ENCODE results near the gene SLC16A6. TPM values are rescaled to one million over a fixed set of nuclear protein-coding genes. Genes with fewer than 3 reads are reported as not detected.
A peak's percentile ranks its signal among the peaks of the same experiment; 100 is the strongest.
"Not testable (repeated sequence)": the region's sequence is repeated elsewhere in the genome, so short reads cannot be mapped to it uniquely, and the experiment has no call there.

Gene SLC16A6
- total RNA-seq: 35.9 TPM

GRCh38 chr17:68290955-68291835 is at the start of gene SLC16A6, which contains the start of gene ARSG:
SLC16A6 (minus strand) TSS chr17:68291127; CDS start chr17:68278320, 12,807 bp downstream.
ARSG (plus strand) TSS chr17:68291495; CDS start chr17:68307494, 15,999 bp downstream.
- H3K9me3 ChIP-seq (ENCODE audit: low read depth, low read length): no peaks in the 10 kb centered on the region
- H3K4me1 ChIP-seq (ENCODE audit: insufficient read depth, low read length): peaks cover 83% of the 10 kb centered on the region
- H3K27me3 ChIP-seq (ENCODE audit: insufficient read depth, low read length): no peaks in the 10 kb centered on the region
- peak within 1 kb of the TSS; percentile 88 for H3K4me3 ChIP-seq (ENCODE audit: low read length)

GRCh38 chr17:68334393-68334792 is 43.5 kb upstream of the SLC16A6 start:
- no peaks in the 10 kb centered on the region for H3K9me3 ChIP-seq (ENCODE audit: low read depth, low read length)

GRCh38 chr17:68331932-68332331 is 41.0 kb upstream of the SLC16A6 start:
- not testable (repeated sequence) for H3K4me1 ChIP-seq (ENCODE audit: insufficient read depth, low read length); H3K9me3 ChIP-seq (ENCODE audit: low read depth, low read length)

More at GRCh38 chr17:68334393-68334792, 43.5 kb upstream of the SLC16A6 start:
- no peaks in the 10 kb centered on the region for H3K27me3 ChIP-seq (ENCODE audit: insufficient read depth, low read length)
- no peaks in the 10 kb centered on the region for H3K4me1 ChIP-seq (ENCODE audit: insufficient read depth, low read length)
- H3K4me3 ChIP-seq (ENCODE audit: low read length): no peak overlapping the region

GRCh38 chr17:68329331-68329730 is 38.4 kb upstream of the SLC16A6 start:
- no peaks in the 10 kb centered on the region for H3K9me3 ChIP-seq (ENCODE audit: low read depth, low read length)
- H3K27me3 ChIP-seq (ENCODE audit: insufficient read depth, low read length): no peaks in the 10 kb centered on the region
- no peak overlapping the region for H3K4me3 ChIP-seq (ENCODE audit: low read length)
- H3K4me1 ChIP-seq (ENCODE audit: insufficient read depth, low read length): no peaks in the 10 kb centered on the region

More at GRCh38 chr17:68331932-68332331, 41.0 kb upstream of the SLC16A6 start:
- not testable (repeated sequence) for H3K4me3 ChIP-seq (ENCODE audit: low read length); H3K27me3 ChIP-seq (ENCODE audit: insufficient read depth, low read length)

- no peaks in the 10 kb centered on the region for H3K4me1 ChIP-seq (ENCODE audit: insufficient read depth, low read length)
Measured at GRCh38 chr17:68328676-68329075, 37.7 kb upstream of the SLC16A6 start.

GRCh38 chr17:68327823-68328557 is 37.1 kb upstream of the SLC16A6 start:
- Histone ChIP-seq H3K9me3 (ENCODE audit: low read depth, low read length) (no peaks in the 10 kb centered on the region), H3K4me1 (ENCODE audit: insufficient read depth, low read length) (no peaks in the 10 kb centered on the region), H3K4me3 (ENCODE audit: low read length) (no peak overlapping the region), H3K27me3 (ENCODE audit: insufficient read depth, low read length) (no peaks in the 10 kb centered on the region)

More at GRCh38 chr17:68328676-68329075, 37.7 kb upstream of the SLC16A6 start:
- Histone ChIP-seq H3K27me3 (ENCODE audit: insufficient read depth, low read length) (no peaks in the 10 kb centered on the region), H3K9me3 (ENCODE audit: low read depth, low read length) (no peaks in the 10 kb centered on the region), H3K4me3 (ENCODE audit: low read length) (no peak overlapping the region)

GRCh38 chr17:68326681-68327080 is 35.8 kb upstream of the SLC16A6 start:
- H3K9me3 ChIP-seq (ENCODE audit: low read depth, low read length): no peaks in the 10 kb centered on the region
- H3K4me3 ChIP-seq (ENCODE audit: low read length): no peak overlapping the region
- no peaks in the 10 kb centered on the region for H3K27me3 ChIP-seq (ENCODE audit: insufficient read depth, low read length)
- no peaks in the 10 kb centered on the region for H3K4me1 ChIP-seq (ENCODE audit: insufficient read depth, low read length)

GRCh38 chr17:68325961-68326360 is 35.0 kb upstream of the SLC16A6 start:
- Histone ChIP-seq H3K27me3 (ENCODE audit: insufficient read depth, low read length) (no peaks in the 10 kb centered on the region), H3K4me1 (ENCODE audit: insufficient read depth, low read length) (no peaks in the 10 kb centered on the region), H3K9me3 (ENCODE audit: low read depth, low read length) (no peaks in the 10 kb centered on the region), H3K4me3 (ENCODE audit: low read length) (no peak overlapping the region)

- no peaks in the 10 kb centered on the region for H3K27me3 ChIP-seq (ENCODE audit: insufficient read depth, low read length)
- H3K4me1 ChIP-seq (ENCODE audit: insufficient read depth, low read length): peaks cover 8% of the 10 kb centered on the region
- H3K9me3 ChIP-seq (ENCODE audit: low read depth, low read length): no peaks in the 10 kb centered on the region
- no peak overlapping the region for H3K4me3 ChIP-seq (ENCODE audit: low read length)
Measured at GRCh38 chr17:68324654-68325336, 33.9 kb upstream of the SLC16A6 start.

GRCh38 chr17:68324114-68324513 is 33.2 kb upstream of the SLC16A6 start:
- H3K9me3 ChIP-seq (ENCODE audit: low read depth, low read length): no peaks in the 10 kb centered on the region
- no peak overlapping the region for H3K4me3 ChIP-seq (ENCODE audit: low read length)

GRCh38 chr17:68322630-68323029 is 31.7 kb upstream of the SLC16A6 start:
- Histone ChIP-seq H3K4me1 (ENCODE audit: insufficient read depth, low read length) (peaks cover 28% of the 10 kb centered on the region), H3K9me3 (ENCODE audit: low read depth, low read length) (no peaks in the 10 kb centered on the region), H3K27me3 (ENCODE audit: insufficient read depth, low read length) (no peaks in the 10 kb centered on the region), H3K4me3 (ENCODE audit: low read length) (no peak overlapping the region)

More at GRCh38 chr17:68324114-68324513, 33.2 kb upstream of the SLC16A6 start:
- Histone ChIP-seq H3K27me3 (ENCODE audit: insufficient read depth, low read length) (no peaks in the 10 kb centered on the region), H3K4me1 (ENCODE audit: insufficient read depth, low read length) (peaks cover 15% of the 10 kb centered on the region)

- no peaks in the 10 kb centered on the region for H3K9me3 ChIP-seq (ENCODE audit: low read depth, low read length)
- H3K27me3 ChIP-seq (ENCODE audit: insufficient read depth, low read length): no peaks in the 10 kb centered on the region
Measured at GRCh38 chr17:68321556-68321954, 30.6 kb upstream of the SLC16A6 start.

GRCh38 chr17:68320943-68321555 is 30.1 kb upstream of the SLC16A6 start:
- Histone ChIP-seq H3K27me3 (ENCODE audit: insufficient read depth, low read length) (no peaks in the 10 kb centered on the region), H3K9me3 (ENCODE audit: low read depth, low read length) (no peaks in the 10 kb centered on the region), H3K4me3 (ENCODE audit: low read length) (no peak overlapping the region), H3K4me1 (ENCODE audit: insufficient read depth, low read length) (peaks cover 44% of the 10 kb centered on the region)

More at GRCh38 chr17:68321556-68321954, 30.6 kb upstream of the SLC16A6 start:
- H3K4me3 ChIP-seq (ENCODE audit: low read length): no peak overlapping the region
- H3K4me1 ChIP-seq (ENCODE audit: insufficient read depth, low read length): peaks cover 39% of the 10 kb centered on the region

GRCh38 chr17:68320311-68320865 is 29.5 kb upstream of the SLC16A6 start:
- Histone ChIP-seq H3K4me1 (ENCODE audit: insufficient read depth, low read length) (peaks cover 51% of the 10 kb centered on the region), H3K27me3 (ENCODE audit: insufficient read depth, low read length) (no peaks in the 10 kb centered on the region), H3K4me3 (ENCODE audit: low read length) (no peak overlapping the region), H3K9me3 (ENCODE audit: low read depth, low read length) (no peaks in the 10 kb centered on the region)

Measured in mononuclear cell (primary cell).